ENCODE results near the gene CDR2.

Gene CDR2

GRCh38 chr16:22400900-22401299 lies 26.5 kb upstream of the CDR2 start:
- H3K4me3 ChIP-seq (ENCODE audit: low read length) = no peak overlapping the region
- H3K27me3 ChIP-seq (replicated peaks; ENCODE audit: control insufficient read depth, insufficient read depth, low read length) = no peaks in the 10 kb centered on the region
- no peaks in the 10 kb centered on the region for H3K36me3 ChIP-seq (ENCODE audit: control insufficient read depth, insufficient read depth, low read length, severe bottlenecking)
- no peaks in the 10 kb centered on the region for H3K9me3 ChIP-seq (ENCODE audit: control insufficient read depth, low read length)
- H3K9ac ChIP-seq (ENCODE audit: low read length) = no peak overlapping the region
- DNase-seq (ENCODE audit: low read depth) = no peak
- H3K4me1 ChIP-seq (ENCODE audit: control insufficient read depth, insufficient read depth, low read length) = peaks cover 34% of the 10 kb centered on the region

- Histone ChIP-seq H3K36me3 (ENCODE audit: control insufficient read depth, insufficient read depth, low read length, severe bottlenecking) (no peaks in the 10 kb centered on the region), H3K4me1 (ENCODE audit: control insufficient read depth, insufficient read depth, low read length) (peaks cover 32% of the 10 kb centered on the region), H3K4me3 (ENCODE audit: low read length) (no peak overlapping the region), H3K9me3 (ENCODE audit: control insufficient read depth, low read length) (no peaks in the 10 kb centered on the region), H3K9ac (ENCODE audit: low read length) (peak overlapping the region; percentile 64), H3K27me3 (replicated peaks; ENCODE audit: control insufficient read depth, insufficient read depth, low read length) (no peaks in the 10 kb centered on the region)
- DNase-seq (ENCODE audit: low read depth) = no peak
Observed at GRCh38 chr16:22397931-22398330, 23.5 kb upstream of the CDR2 start.

- H3K9me3 ChIP-seq (ENCODE audit: control insufficient read depth, low read length) = no peaks in the 10 kb centered on the region
- peaks cover 27% of the 10 kb centered on the region for H3K4me1 ChIP-seq (ENCODE audit: control insufficient read depth, insufficient read depth, low read length)
- H3K27me3 ChIP-seq (replicated peaks; ENCODE audit: control insufficient read depth, insufficient read depth, low read length) = no peaks in the 10 kb centered on the region
- peak; percentile 97 for DNase-seq (ENCODE audit: low read depth)
- H3K4me3 ChIP-seq (ENCODE audit: low read length) = peak overlapping the region; percentile 24
- H3K36me3 ChIP-seq (ENCODE audit: control insufficient read depth, insufficient read depth, low read length, severe bottlenecking) = no peaks in the 10 kb centered on the region
- H3K9ac ChIP-seq (ENCODE audit: low read length) = peak overlapping the region; percentile 35
Observed at GRCh38 chr16:22397464-22397863, 23.0 kb upstream of the CDR2 start.

- no peak for DNase-seq (ENCODE audit: low read depth)
- H3K9ac ChIP-seq (ENCODE audit: low read length) = no peak overlapping the region
- H3K27me3 ChIP-seq (replicated peaks; ENCODE audit: control insufficient read depth, insufficient read depth, low read length) = no peaks in the 10 kb centered on the region
- H3K4me1 ChIP-seq (ENCODE audit: control insufficient read depth, insufficient read depth, low read length) = peaks cover 19% of the 10 kb centered on the region
- no peaks in the 10 kb centered on the region for H3K36me3 ChIP-seq (ENCODE audit: control insufficient read depth, insufficient read depth, low read length, severe bottlenecking)
- H3K4me3 ChIP-seq (ENCODE audit: low read length) = no peak overlapping the region
- H3K9me3 ChIP-seq (ENCODE audit: control insufficient read depth, low read length) = no peaks in the 10 kb centered on the region
Observed at GRCh38 chr16:22395960-22396359, 21.5 kb upstream of the CDR2 start.

GRCh38 chr16:22394121-22394520 lies 19.7 kb upstream of the CDR2 start:
- no peak for DNase-seq (ENCODE audit: low read depth)
- no peaks in the 10 kb centered on the region for H3K27me3 ChIP-seq (replicated peaks; ENCODE audit: control insufficient read depth, insufficient read depth, low read length)
- no peak overlapping the region for H3K4me3 ChIP-seq (ENCODE audit: low read length)
- no peaks in the 10 kb centered on the region for H3K36me3 ChIP-seq (ENCODE audit: control insufficient read depth, insufficient read depth, low read length, severe bottlenecking)
- no peaks in the 10 kb centered on the region for H3K9me3 ChIP-seq (ENCODE audit: control insufficient read depth, low read length)
- H3K9ac ChIP-seq (ENCODE audit: low read length) = no peak overlapping the region
- H3K4me1 ChIP-seq (ENCODE audit: control insufficient read depth, insufficient read depth, low read length) = peaks cover 19% of the 10 kb centered on the region

GRCh38 chr16:22388101-22388644 lies 13.8 kb upstream of the CDR2 start:
- no peak overlapping the region for H3K9ac ChIP-seq (ENCODE audit: low read length)
- H3K4me3 ChIP-seq (ENCODE audit: low read length) = no peak overlapping the region
- H3K9me3 ChIP-seq (ENCODE audit: control insufficient read depth, low read length) = no peaks in the 10 kb centered on the region
- H3K27me3 ChIP-seq (replicated peaks; ENCODE audit: control insufficient read depth, insufficient read depth, low read length) = no peaks in the 10 kb centered on the region
- DNase-seq (ENCODE audit: low read depth) = no peak
- no peaks in the 10 kb centered on the region for H3K36me3 ChIP-seq (ENCODE audit: control insufficient read depth, insufficient read depth, low read length, severe bottlenecking)
- peaks cover 16% of the 10 kb centered on the region for H3K4me1 ChIP-seq (ENCODE audit: control insufficient read depth, insufficient read depth, low read length)

- Histone ChIP-seq H3K4me1 (ENCODE audit: control insufficient read depth, insufficient read depth, low read length) (peaks cover 16% of the 10 kb centered on the region), H3K9me3 (ENCODE audit: control insufficient read depth, low read length) (no peaks in the 10 kb centered on the region), H3K36me3 (ENCODE audit: control insufficient read depth, insufficient read depth, low read length, severe bottlenecking) (no peaks in the 10 kb centered on the region), H3K4me3 (ENCODE audit: low read length) (no peak overlapping the region), H3K27me3 (replicated peaks; ENCODE audit: control insufficient read depth, insufficient read depth, low read length) (no peaks in the 10 kb centered on the region), H3K9ac (ENCODE audit: low read length) (no peak overlapping the region)
- DNase-seq (ENCODE audit: low read depth) = peak; percentile 92
Observed at GRCh38 chr16:22386976-22387375, 12.6 kb upstream of the CDR2 start.

GRCh38 chr16:22385196-22385595 lies 10.8 kb upstream of the CDR2 start:
- Histone ChIP-seq H3K9ac (ENCODE audit: low read length) (no peak overlapping the region), H3K9me3 (ENCODE audit: control insufficient read depth, low read length) (no peaks in the 10 kb centered on the region), H3K4me1 (ENCODE audit: control insufficient read depth, insufficient read depth, low read length) (peaks cover 18% of the 10 kb centered on the region), H3K27me3 (replicated peaks; ENCODE audit: control insufficient read depth, insufficient read depth, low read length) (no peaks in the 10 kb centered on the region), H3K4me3 (ENCODE audit: low read length) (no peak overlapping the region), H3K36me3 (ENCODE audit: control insufficient read depth, insufficient read depth, low read length, severe bottlenecking) (no peaks in the 10 kb centered on the region)
- no peak for DNase-seq (ENCODE audit: low read depth)

- no peaks in the 10 kb centered on the region for H3K36me3 ChIP-seq (ENCODE audit: control insufficient read depth, insufficient read depth, low read length, severe bottlenecking)
- H3K4me1 ChIP-seq (ENCODE audit: control insufficient read depth, insufficient read depth, low read length) = peaks cover 19% of the 10 kb centered on the region
- H3K27me3 ChIP-seq (replicated peaks; ENCODE audit: control insufficient read depth, insufficient read depth, low read length) = no peaks in the 10 kb centered on the region
- H3K9me3 ChIP-seq (ENCODE audit: control insufficient read depth, low read length) = no peaks in the 10 kb centered on the region
- H3K9ac ChIP-seq (ENCODE audit: low read length) = no peak overlapping the region
- no peak overlapping the region for H3K4me3 ChIP-seq (ENCODE audit: low read length)
- peak; percentile 29 for DNase-seq (ENCODE audit: low read depth)
Observed at GRCh38 chr16:22383827-22384226, 9.4 kb upstream of the CDR2 start.

- Histone ChIP-seq H3K4me1 (ENCODE audit: control insufficient read depth, insufficient read depth, low read length) (peaks cover 3% of the 10 kb centered on the region), H3K9me3 (ENCODE audit: control insufficient read depth, low read length) (no peaks in the 10 kb centered on the region), H3K4me3 (ENCODE audit: low read length) (no peak overlapping the region), H3K36me3 (ENCODE audit: control insufficient read depth, insufficient read depth, low read length, severe bottlenecking) (no peaks in the 10 kb centered on the region), H3K9ac (ENCODE audit: low read length) (no peak overlapping the region), H3K27me3 (replicated peaks; ENCODE audit: control insufficient read depth, insufficient read depth, low read length) (no peaks in the 10 kb centered on the region)
- DNase-seq (ENCODE audit: low read depth) = no peak
Observed at GRCh38 chr16:22381392-22381791, 7.0 kb upstream of the CDR2 start.

GRCh38 chr16:22380529-22380928 lies 6.1 kb upstream of the CDR2 start:
- no peaks in the 10 kb centered on the region for H3K36me3 ChIP-seq (ENCODE audit: control insufficient read depth, insufficient read depth, low read length, severe bottlenecking)
- DNase-seq (ENCODE audit: low read depth) = peak; percentile 79
- H3K9ac ChIP-seq (ENCODE audit: low read length) = no peak overlapping the region
- H3K4me3 ChIP-seq (ENCODE audit: low read length) = no peak overlapping the region
- no peaks in the 10 kb centered on the region for H3K27me3 ChIP-seq (replicated peaks; ENCODE audit: control insufficient read depth, insufficient read depth, low read length)
- H3K9me3 ChIP-seq (ENCODE audit: control insufficient read depth, low read length) = no peaks in the 10 kb centered on the region
- peaks cover 4% of the 10 kb centered on the region for H3K4me1 ChIP-seq (ENCODE audit: control insufficient read depth, insufficient read depth, low read length)

- Histone ChIP-seq H3K27me3 (replicated peaks; ENCODE audit: control insufficient read depth, insufficient read depth, low read length) (no peaks in the 10 kb centered on the region), H3K4me1 (ENCODE audit: control insufficient read depth, insufficient read depth, low read length) (peaks cover 10% of the 10 kb centered on the region), H3K9ac (ENCODE audit: low read length) (no peak overlapping the region), H3K9me3 (ENCODE audit: control insufficient read depth, low read length) (no peaks in the 10 kb centered on the region), H3K4me3 (ENCODE audit: low read length) (no peak overlapping the region), H3K36me3 (ENCODE audit: control insufficient read depth, insufficient read depth, low read length, severe bottlenecking) (no peaks in the 10 kb centered on the region)
- DNase-seq (ENCODE audit: low read depth) = no peak
Observed at GRCh38 chr16:22379656-22380055, 5.2 kb upstream of the CDR2 start.
